Measurements from ENCODE around the gene NDUFAF2.

DNA sequence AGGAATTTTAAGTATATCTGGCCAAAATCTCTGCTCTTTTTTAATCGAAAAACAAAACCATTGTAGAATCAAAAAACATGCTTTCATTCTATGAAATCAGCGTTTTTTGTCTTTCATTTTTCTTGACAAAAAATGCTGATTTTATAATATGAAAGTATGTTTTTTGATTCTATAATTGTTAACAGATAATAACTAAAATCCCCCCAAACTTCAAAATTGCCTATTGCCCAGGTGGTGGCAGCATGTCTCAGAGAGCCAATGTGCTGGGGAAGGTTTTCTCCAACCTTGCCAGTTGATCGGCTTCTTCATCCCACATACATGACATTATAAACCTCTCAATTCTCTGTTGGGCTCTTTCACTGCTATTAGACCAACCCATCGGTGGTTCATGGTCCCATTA lies 222.4 kb downstream of the NDUFAF2 start:
- TF ChIP-seq, protein P1, sequence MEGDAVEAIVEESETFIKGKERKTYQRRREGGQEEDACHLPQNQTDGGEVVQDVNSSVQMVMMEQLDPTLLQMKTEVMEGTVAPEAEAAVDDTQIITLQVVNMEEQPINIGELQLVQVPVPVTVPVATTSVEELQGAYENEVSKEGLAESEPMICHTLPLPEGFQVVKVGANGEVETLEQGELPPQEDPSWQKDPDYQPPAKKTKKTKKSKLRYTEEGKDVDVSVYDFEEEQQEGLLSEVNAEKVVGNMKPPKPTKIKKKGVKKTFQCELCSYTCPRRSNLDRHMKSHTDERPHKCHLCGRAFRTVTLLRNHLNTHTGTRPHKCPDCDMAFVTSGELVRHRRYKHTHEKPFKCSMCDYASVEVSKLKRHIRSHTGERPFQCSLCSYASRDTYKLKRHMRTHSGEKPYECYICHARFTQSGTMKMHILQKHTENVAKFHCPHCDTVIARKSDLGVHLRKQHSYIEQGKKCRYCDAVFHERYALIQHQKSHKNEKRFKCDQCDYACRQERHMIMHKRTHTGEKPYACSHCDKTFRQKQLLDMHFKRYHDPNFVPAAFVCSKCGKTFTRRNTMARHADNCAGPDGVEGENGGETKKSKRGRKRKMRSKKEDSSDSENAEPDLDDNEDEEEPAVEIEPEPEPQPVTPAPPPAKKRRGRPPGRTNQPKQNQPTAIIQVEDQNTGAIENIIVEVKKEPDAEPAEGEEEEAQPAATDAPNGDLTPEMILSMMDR (IDR thresholded peaks at IDR 0.05; ENCODE audit: insufficient read depth, low read length, poor library complexity, severe bottlenecking): no peak
- no peak for TF ChIP-seq EZH2phosphoT487 (conservative IDR thresholded peaks at IDR 0.05; ENCODE audit: low read length)

All from SU-DHL-6 (cell line).